Neural cell (in vitro differentiated cells): ENCODE measurements around the gene IQCN. TPM values are rescaled to one million over a fixed set of nuclear protein-coding genes. Genes with fewer than 3 reads are reported as not detected.
"Not testable (repeated sequence)": the region's sequence is repeated elsewhere in the genome, so short reads cannot be mapped to it uniquely, and the experiment has no call there.

Experiments
- H2AFZ ChIP-seq: fragments of 200-600, 300-800 bp; sonication (generic), shearing (Covaris generic); 2 replicates; pipeline ENCODE4 v1.6.0; 2014; ENCODE audit warnings: low read depth, mild to moderate bottlenecking, antibody characterized with exemption, low read length, moderate library complexity
- H3F3A ChIP-seq: fragments of 200-600 bp; shearing (Covaris generic); 2 replicates; pipeline ENCODE4 v1.6.1; 2016; ENCODE audit warnings: mild to moderate bottlenecking, moderate library complexity, mixed read lengths, antibody characterized with exemption, low read length; ENCODE audit not compliant: insufficient read depth, poor library complexity, severe bottlenecking
- H3K27ac ChIP-seq: fragments of 200-600, 300-800 bp; sonication (generic), shearing (Covaris generic); 2 replicates; pipeline ENCODE4 v1.5.1; 2014; ENCODE audit warnings: mild to moderate bottlenecking, low read length, moderate library complexity
- H3K27me3 ChIP-seq: fragments of 300-800, 200-600 bp; sonication (generic), shearing (Covaris generic); 2 replicates; pipeline ENCODE4 v1.6.0; 2014; ENCODE audit warnings: mild to moderate bottlenecking, low read depth, low read length, moderate library complexity; ENCODE audit not compliant: insufficient read depth
- H3K36me3 ChIP-seq: fragments of 300-800, 200-600 bp; sonication (generic), shearing (Covaris generic); 2 replicates; pipeline ENCODE4 v1.5.1; 2014; ENCODE audit warnings: mild to moderate bottlenecking, antibody characterized with exemption, low read length, moderate library complexity; ENCODE audit not compliant: insufficient read depth
- H3K4me2 ChIP-seq: fragments of 300-800, 200-600 bp; sonication (generic), shearing (Covaris generic); 2 replicates; pipeline ENCODE4 v1.6.0; 2014; ENCODE audit warnings: mild to moderate bottlenecking, low read length
- H3K4me3 ChIP-seq: fragments of 300-800, 200-600 bp; sonication (generic), shearing (Covaris generic); 2 replicates; pipeline ENCODE4 v1.5.1; 2014; ENCODE audit warnings: mild to moderate bottlenecking, low read length, moderate library complexity
- H3K79me2 ChIP-seq: fragments of 200-600 bp; shearing (Covaris generic); replicated peaks from 2 replicates; pipeline ENCODE4 v1.6.0; 2014; ENCODE audit warnings: mild to moderate bottlenecking, low read length, moderate library complexity; ENCODE audit not compliant: insufficient read depth
- H3K9ac ChIP-seq: fragments of 300-800, 200-600 bp; sonication (generic), shearing (Covaris generic); 2 replicates; pipeline ENCODE4 v1.6.1; 2016; ENCODE audit warnings: mild to moderate bottlenecking, low read length, mixed read lengths
- H3K9me2 ChIP-seq: fragments of 200-600 bp; shearing (Covaris generic); 2 replicates; pipeline ENCODE4 v1.6.1; 2016; ENCODE audit warnings: mild to moderate bottlenecking, low read length, mixed read lengths; ENCODE audit not compliant: insufficient read depth
- H3K9me3 ChIP-seq: fragments of 200-600, 300-800 bp; sonication (generic), shearing (Covaris generic); 2 replicates; pipeline ENCODE4 v1.6.1; 2016; ENCODE audit warnings: mild to moderate bottlenecking, mixed run types, low read length, moderate library complexity, mixed read lengths
- H4K20me1 ChIP-seq: fragments of 200-600 bp; shearing (Covaris generic); 2 replicates; pipeline ENCODE4 v1.6.1; 2016; ENCODE audit warnings: mild to moderate bottlenecking, mixed run types; ENCODE audit not compliant: insufficient read depth
- EP300 ChIP-seq: fragments of 450-650 bp; conservative IDR thresholded peaks from 2 replicates; pipeline ENCODE4 v1.6.1; 2014; ENCODE audit warnings: antibody characterized with exemption, mild to moderate bottlenecking, moderate library complexity; ENCODE audit not compliant: poor library complexity, severe bottlenecking
- EZH2 ChIP-seq: fragments of 200-600, 300-800 bp; shearing (Covaris generic), sonication (generic); IDR thresholded peaks from 2 replicates; pipeline ENCODE4 v1.6.1; 2014; ENCODE audit warnings: antibody characterized with exemption, low read length, borderline replicate concordance, mild to moderate bottlenecking; ENCODE audit not compliant: insufficient read depth, poor library complexity, severe bottlenecking
- MXI1 ChIP-seq: fragments of 450-650 bp; conservative IDR thresholded peaks from 2 replicates; pipeline ENCODE4 v1.6.1; 2014; ENCODE audit warnings: antibody characterized with exemption, mild to moderate bottlenecking; ENCODE audit not compliant: poor library complexity, severe bottlenecking
- POLR2AphosphoS5 ChIP-seq: IDR thresholded peaks from 2 replicates; pipeline ENCODE4 v1.6.1; 2012
- RAD21 ChIP-seq: fragments of 450-650 bp; conservative IDR thresholded peaks from 2 replicates; pipeline ENCODE4 v1.6.1; 2014; ENCODE audit warnings: antibody characterized with exemption, mild to moderate bottlenecking, moderate library complexity
- SMC3 ChIP-seq: fragments of 450-650 bp; conservative IDR thresholded peaks from 2 replicates; pipeline ENCODE4 v1.6.1; 2014; ENCODE audit warnings: antibody characterized with exemption, mild to moderate bottlenecking, moderate library complexity; ENCODE audit not compliant: poor library complexity
- TAF1 ChIP-seq: IDR thresholded peaks from 2 replicates; pipeline ENCODE4 v1.6.1; 2012; ENCODE audit warnings: low read depth
- polyA plus RNA-seq: library from polyadenylated mRNA; depleted of rRNA; stranded (reverse); fragments of >200 nt; gene quantifications from 2 replicates; pipeline ENCODE4 v1.2.3, GENCODE V29; 2014
- TF ChIP-seq, protein P1 (sequence below): IDR thresholded peaks from 2 replicates; pipeline ENCODE4 v1.6.1; 2012; ENCODE audit warnings: borderline replicate concordance
- TF ChIP-seq, protein P2 (sequence below): fragments of 450-650 bp; IDR thresholded peaks from 2 replicates; pipeline ENCODE4 v1.5.1; 2014; ENCODE audit warnings: antibody characterized with exemption, mild to moderate bottlenecking, moderate library complexity; ENCODE audit not compliant: poor library complexity, severe bottlenecking

Gene IQCN
- polyA plus RNA-seq, 1 donor from 2014 or later, result 2.5 TPM

DNA sequence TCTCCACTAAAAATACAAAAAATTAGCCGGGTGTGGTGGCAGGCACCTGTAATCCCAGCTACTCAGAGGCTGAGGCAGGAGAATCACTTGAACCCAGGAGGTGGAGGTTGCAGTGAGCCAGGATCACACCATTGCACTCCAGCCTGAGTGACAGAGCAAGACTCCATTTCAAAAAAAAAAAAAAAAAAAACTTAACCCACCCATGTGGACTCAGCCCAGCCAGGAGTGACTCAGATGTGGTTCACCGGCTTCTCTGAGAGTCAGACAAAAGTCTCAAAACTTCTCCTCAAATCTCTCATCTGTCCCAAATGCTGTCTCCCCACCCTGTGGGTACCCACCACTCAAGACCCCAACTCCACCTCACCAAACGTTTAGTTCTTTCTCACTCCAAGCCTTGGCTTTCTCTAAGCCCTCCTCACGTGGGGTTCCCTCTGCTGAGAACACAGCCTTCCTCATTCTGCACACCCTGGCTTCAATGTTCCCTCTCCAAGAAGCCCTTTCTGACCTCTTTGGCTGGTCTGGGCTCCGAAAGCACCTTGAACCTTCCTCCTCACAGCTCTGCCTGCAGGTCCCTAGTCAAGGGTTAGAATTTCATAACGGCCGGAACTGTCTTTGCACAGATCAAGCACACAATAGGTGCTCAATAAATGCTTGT lies 59.3 kb downstream of the IQCN start:
- Histone ChIP-seq H3K79me2 (no peaks in the 10 kb centered on the region), H3K4me3 (no peak overlapping the region), H3K9me3 (no peaks in the 10 kb centered on the region), H2AFZ (no peak overlapping the region), H3F3A (no peaks in the 10 kb centered on the region), H3K4me2 (no peak overlapping the region), H4K20me1 (no peaks in the 10 kb centered on the region), H3K27me3 (no peaks in the 10 kb centered on the region), H3K9ac (no peak overlapping the region), H3K9me2 (no peaks in the 10 kb centered on the region), H3K27ac (no peak overlapping the region), H3K36me3 (no peaks in the 10 kb centered on the region)
- TF ChIP-seq POLR2AphosphoS5, result no peak
- TF ChIP-seq EZH2, result no peak
- no peak for TF ChIP-seq RAD21
- no peak for TF ChIP-seq TAF1
- no peak for TF ChIP-seq MXI1
- TF ChIP-seq EP300, result no peak
- no peak for TF ChIP-seq SMC3
- TF ChIP-seq, protein P1, sequence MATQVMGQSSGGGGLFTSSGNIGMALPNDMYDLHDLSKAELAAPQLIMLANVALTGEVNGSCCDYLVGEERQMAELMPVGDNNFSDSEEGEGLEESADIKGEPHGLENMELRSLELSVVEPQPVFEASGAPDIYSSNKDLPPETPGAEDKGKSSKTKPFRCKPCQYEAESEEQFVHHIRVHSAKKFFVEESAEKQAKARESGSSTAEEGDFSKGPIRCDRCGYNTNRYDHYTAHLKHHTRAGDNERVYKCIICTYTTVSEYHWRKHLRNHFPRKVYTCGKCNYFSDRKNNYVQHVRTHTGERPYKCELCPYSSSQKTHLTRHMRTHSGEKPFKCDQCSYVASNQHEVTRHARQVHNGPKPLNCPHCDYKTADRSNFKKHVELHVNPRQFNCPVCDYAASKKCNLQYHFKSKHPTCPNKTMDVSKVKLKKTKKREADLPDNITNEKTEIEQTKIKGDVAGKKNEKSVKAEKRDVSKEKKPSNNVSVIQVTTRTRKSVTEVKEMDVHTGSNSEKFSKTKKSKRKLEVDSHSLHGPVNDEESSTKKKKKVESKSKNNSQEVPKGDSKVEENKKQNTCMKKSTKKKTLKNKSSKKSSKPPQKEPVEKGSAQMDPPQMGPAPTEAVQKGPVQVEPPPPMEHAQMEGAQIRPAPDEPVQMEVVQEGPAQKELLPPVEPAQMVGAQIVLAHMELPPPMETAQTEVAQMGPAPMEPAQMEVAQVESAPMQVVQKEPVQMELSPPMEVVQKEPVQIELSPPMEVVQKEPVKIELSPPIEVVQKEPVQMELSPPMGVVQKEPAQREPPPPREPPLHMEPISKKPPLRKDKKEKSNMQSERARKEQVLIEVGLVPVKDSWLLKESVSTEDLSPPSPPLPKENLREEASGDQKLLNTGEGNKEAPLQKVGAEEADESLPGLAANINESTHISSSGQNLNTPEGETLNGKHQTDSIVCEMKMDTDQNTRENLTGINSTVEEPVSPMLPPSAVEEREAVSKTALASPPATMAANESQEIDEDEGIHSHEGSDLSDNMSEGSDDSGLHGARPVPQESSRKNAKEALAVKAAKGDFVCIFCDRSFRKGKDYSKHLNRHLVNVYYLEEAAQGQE, result no peak
- TF ChIP-seq, protein P2, sequence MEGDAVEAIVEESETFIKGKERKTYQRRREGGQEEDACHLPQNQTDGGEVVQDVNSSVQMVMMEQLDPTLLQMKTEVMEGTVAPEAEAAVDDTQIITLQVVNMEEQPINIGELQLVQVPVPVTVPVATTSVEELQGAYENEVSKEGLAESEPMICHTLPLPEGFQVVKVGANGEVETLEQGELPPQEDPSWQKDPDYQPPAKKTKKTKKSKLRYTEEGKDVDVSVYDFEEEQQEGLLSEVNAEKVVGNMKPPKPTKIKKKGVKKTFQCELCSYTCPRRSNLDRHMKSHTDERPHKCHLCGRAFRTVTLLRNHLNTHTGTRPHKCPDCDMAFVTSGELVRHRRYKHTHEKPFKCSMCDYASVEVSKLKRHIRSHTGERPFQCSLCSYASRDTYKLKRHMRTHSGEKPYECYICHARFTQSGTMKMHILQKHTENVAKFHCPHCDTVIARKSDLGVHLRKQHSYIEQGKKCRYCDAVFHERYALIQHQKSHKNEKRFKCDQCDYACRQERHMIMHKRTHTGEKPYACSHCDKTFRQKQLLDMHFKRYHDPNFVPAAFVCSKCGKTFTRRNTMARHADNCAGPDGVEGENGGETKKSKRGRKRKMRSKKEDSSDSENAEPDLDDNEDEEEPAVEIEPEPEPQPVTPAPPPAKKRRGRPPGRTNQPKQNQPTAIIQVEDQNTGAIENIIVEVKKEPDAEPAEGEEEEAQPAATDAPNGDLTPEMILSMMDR, result no peak

DNA sequence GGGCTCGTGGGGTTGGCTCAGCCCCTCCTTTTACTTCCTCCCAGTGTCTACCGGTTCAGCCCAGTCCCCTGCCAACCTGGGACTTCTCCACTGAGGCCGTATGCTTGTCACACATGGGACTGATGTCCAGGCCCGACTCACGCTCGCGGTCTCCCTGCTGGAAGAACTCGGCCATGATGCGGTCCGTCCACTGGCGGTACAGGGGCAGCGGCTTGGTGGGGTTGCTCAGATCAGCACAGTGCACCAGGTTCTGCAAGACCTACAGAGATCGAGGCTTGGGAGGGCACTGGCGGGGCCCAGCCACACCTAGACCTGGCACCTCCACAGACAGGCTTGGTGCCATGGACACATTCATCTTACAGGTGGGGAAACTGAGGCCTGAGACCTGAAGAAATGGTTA lies 62.6 kb downstream of the IQCN start:
- Histone ChIP-seq H3K9me2 (no peaks in the 10 kb centered on the region), H3K4me2 (no peak overlapping the region), H3K9ac (no peak overlapping the region), H3K27ac (no peak overlapping the region), H4K20me1 (no peaks in the 10 kb centered on the region), H3K9me3 (no peaks in the 10 kb centered on the region), H3K79me2 (no peaks in the 10 kb centered on the region), H3K4me3 (no peak overlapping the region), H2AFZ (no peak overlapping the region), H3F3A (no peaks in the 10 kb centered on the region), H3K27me3 (no peaks in the 10 kb centered on the region), H3K36me3 (no peaks in the 10 kb centered on the region)
- TF ChIP-seq RAD21, result no peak
- TF ChIP-seq EZH2, result no peak
- TF ChIP-seq POLR2AphosphoS5, result no peak
- no peak for TF ChIP-seq SMC3
- TF ChIP-seq TAF1, result no peak
- TF ChIP-seq, protein P2, result no peak
- TF ChIP-seq EP300, result no peak

DNA sequence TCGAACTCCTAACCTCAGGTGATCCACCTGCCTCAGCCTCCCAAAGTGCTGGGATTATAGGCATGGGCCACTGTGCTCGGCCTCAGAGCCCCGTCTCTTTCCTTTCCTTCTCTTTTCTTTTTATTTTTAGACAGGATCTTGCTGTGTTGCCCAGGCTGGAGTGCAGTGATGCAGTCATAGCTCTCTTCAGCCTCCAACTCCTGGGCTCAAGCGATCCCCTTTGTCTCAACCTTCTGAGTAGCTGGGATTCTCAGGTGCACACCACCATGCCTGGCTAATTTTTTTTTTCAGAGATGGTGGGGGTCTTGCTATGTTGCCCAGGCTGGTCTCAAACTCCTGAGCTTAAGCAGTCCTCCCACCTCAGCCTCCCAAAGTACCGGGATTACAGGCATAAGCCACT lies 64.3 kb downstream of the IQCN start:
- H3K9me2 ChIP-seq, H3K27ac ChIP-seq, H3K9me3 ChIP-seq, H3K79me2 ChIP-seq, H3K9ac ChIP-seq, H4K20me1 ChIP-seq, H3K4me3 ChIP-seq, H3K36me3 ChIP-seq, H3K4me2 ChIP-seq, H2AFZ ChIP-seq, H3K27me3 ChIP-seq, H3F3A ChIP-seq: not testable (repeated sequence)
